Liver (tissue), 9 donors: ENCODE results near the gene CSNK1G2. TPM values are rescaled to one million over a fixed set of nuclear protein-coding genes. Genes with fewer than 3 reads are reported as not detected.

Experiments used
- DNase-seq: peaks from one replicate; pipeline ENCODE4 v3.0.0-alpha.2; 2017; ENCODE audit warnings: low spot score
- H3K27ac ChIP-seq, 2 donors: one replicate each; pipeline ENCODE4 v1.7.0; 2013; ENCODE audit warnings: inconsistent platforms in 2 of 2, low read length in 2 of 2, control low read depth in 1 of 2, low read depth in 1 of 2, mild to moderate bottlenecking in 1 of 2
- H3K27me3 ChIP-seq, 4 donors: one replicate each; pipeline versions ENCODE4 v1.6.1 to v1.7.0; 2013; ENCODE audit warnings: low read length in 3 of 4, inconsistent platforms in 1 of 4, mild to moderate bottlenecking in 1 of 4, moderate library complexity in 1 of 4; ENCODE audit not compliant: control insufficient read depth in 4 of 4, insufficient read depth in 4 of 4
- H3K36me3 ChIP-seq, 4 donors: one replicate each; pipeline versions ENCODE4 v1.6.1 to v1.7.0; 2013; ENCODE audit warnings: low read length in 3 of 4, mild to moderate bottlenecking in 3 of 4, low read depth in 1 of 4, moderate library complexity in 1 of 4; ENCODE audit not compliant: control insufficient read depth in 4 of 4, insufficient read depth in 3 of 4
- H3K4me1 ChIP-seq, 4 donors: one replicate each; pipeline versions ENCODE4 v1.6.1 to v1.7.0; 2013; ENCODE audit warnings: low read length in 3 of 4, mild to moderate bottlenecking in 3 of 4, moderate library complexity in 1 of 4; ENCODE audit not compliant: control insufficient read depth in 4 of 4, insufficient read depth in 4 of 4
- H3K4me3 ChIP-seq, 3 donors: one replicate each; pipeline versions ENCODE4 v1.6.1 to v1.7.0; 2013; ENCODE audit warnings: low read length in 3 of 3, control low read depth in 1 of 3, low read depth in 1 of 3, mild to moderate bottlenecking in 1 of 3
- H3K9ac ChIP-seq, 2 donors: one replicate each; pipeline ENCODE4 v1.7.0; 2013; ENCODE audit warnings: low read length in 2 of 2, mild to moderate bottlenecking in 2 of 2, moderate library complexity in 2 of 2, control low read depth in 1 of 2, low read depth in 1 of 2
- H3K9me3 ChIP-seq, 4 donors: one replicate each; pipeline versions ENCODE4 v1.6.1 to v1.7.0; 2013; ENCODE audit warnings: low read length in 3 of 4; ENCODE audit not compliant: control insufficient read depth in 4 of 4
- CTCF ChIP-seq: fragments of 150-350 bp; IDR thresholded peaks from 2 replicates; pipeline ENCODE4 v1.5.1; 2017; ENCODE audit warnings: improper control_type of control experiment, low read depth, low read length; ENCODE audit not compliant: missing input control
- EGR1 ChIP-seq, 2 donors: IDR thresholded peaks; 2 replicates each; pipeline ENCODE4 v1.6.1; 2016 to 2018; ENCODE audit warnings: antibody characterized with exemption in 2 of 2, low read depth in 2 of 2
- GABPA ChIP-seq, 2 donors: IDR thresholded peaks in 1 of 2; conservative IDR thresholded peaks in 1 of 2; 2 replicates each; pipeline ENCODE4 v1.6.1; 2016; ENCODE audit warnings: antibody characterized with exemption in 2 of 2, mild to moderate bottlenecking in 1 of 2, moderate library complexity in 1 of 2
- HNF4G ChIP-seq: IDR thresholded peaks from 2 replicates; pipeline ENCODE4 v1.6.1; 2016; ENCODE audit warnings: antibody characterized with exemption
- JUND ChIP-seq, 2 donors: IDR thresholded peaks; 2 replicates each; pipeline ENCODE4 v1.6.1; 2016; ENCODE audit warnings: antibody characterized with exemption in 2 of 2
- RAD21 ChIP-seq, 2 donors: IDR thresholded peaks; 2 replicates each; pipeline ENCODE4 v1.6.1; 2016; ENCODE audit warnings: antibody characterized with exemption in 2 of 2, mild to moderate bottlenecking in 2 of 2
- REST ChIP-seq: IDR thresholded peaks from 2 replicates; pipeline ENCODE4 v1.6.1; 2016; ENCODE audit warnings: antibody characterized with exemption, mild to moderate bottlenecking
- SP1 ChIP-seq: IDR thresholded peaks from 2 replicates; pipeline ENCODE4 v1.6.1; 2018; ENCODE audit warnings: antibody characterized with exemption, mild to moderate bottlenecking
- TAF1 ChIP-seq: conservative IDR thresholded peaks from 2 replicates; pipeline ENCODE4 v1.6.1; 2016; ENCODE audit warnings: antibody characterized with exemption, mild to moderate bottlenecking
- YY1 ChIP-seq: IDR thresholded peaks from 2 replicates; pipeline ENCODE4 v1.6.1; 2016; ENCODE audit warnings: antibody characterized with exemption, mild to moderate bottlenecking
- WGBS: extraction: QIAGEN DNeasy Blood & Tissue Kit; methylation state at CpG from one replicate; pipeline ENCODE4 v1.1.7; 2013; 5-methylcytosine and 5-hydroxymethylcytosine counted together
- polyA plus RNA-seq, 2 donors: library from polyadenylated mRNA; stranded (reverse) in 1 of 2; unstranded in 1 of 2; fragments of 200-250 nt in 1 of 2; fragments of >200 nt in 1 of 2; fragmentation: Nextera tagmentation in 1 of 2; extraction: Ambion mirVana in 1 of 2; gene quantifications; one replicate each; pipeline versions ENCODE4 v1.2.1 to v1.2.3, GENCODE V29; 2013 to 2015
- total RNA-seq, 2 donors: library from RNA; depleted of rRNA; stranded (reverse); fragments of >200 nt; gene quantifications; one replicate each; pipeline ENCODE4 v1.2.3, GENCODE V29; 2014
- TF ChIP-seq, protein P1 (sequence below): IDR thresholded peaks from 2 replicates; pipeline ENCODE4 v1.6.1; 2016; ENCODE audit warnings: antibody characterized with exemption
- donor health status: healthy.
- donor health status: healthy.
- donor health status: healthy.
- donor health status: healthy.
- donor health status: healthy.

CSNK1G2 gene
- total and polyA plus RNA-seq, 4 donors = 3.5 to 30.6 (median 23.9) TPM

DNA sequence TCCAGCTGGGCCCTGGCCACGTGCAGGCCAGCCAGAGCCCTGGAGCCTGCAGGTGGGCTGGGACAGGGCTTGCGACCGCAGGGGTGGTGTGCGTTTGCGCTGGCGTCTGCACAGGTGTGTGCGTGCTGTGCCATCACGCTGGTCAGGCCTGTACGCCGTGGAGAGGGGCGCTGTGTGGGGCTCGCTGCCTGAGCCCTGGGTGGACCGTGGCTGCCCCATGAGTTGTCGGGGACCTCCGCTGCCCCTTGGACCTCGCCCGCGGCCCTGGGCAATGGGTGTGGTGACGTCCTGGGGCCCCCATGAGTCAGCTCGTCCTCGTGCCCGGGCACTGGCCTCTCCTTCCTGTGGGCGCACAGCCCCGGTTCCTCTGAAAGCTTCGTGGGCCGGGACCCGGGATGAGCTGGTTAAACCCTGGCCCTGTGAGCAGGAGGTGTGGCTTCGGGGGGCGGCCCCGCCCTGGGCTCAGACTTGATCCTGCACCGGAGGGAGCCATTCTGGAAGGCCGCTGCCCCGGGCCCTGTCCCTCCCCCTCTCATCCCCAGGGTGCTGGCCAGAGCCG lies 6.8 kb downstream of the CSNK1G2 start:
- peaks cover 4 to 16% (median 10%) of the 10 kb centered on the region in 4 donors for H3K4me1 ChIP-seq
- DNase-seq = no peak
- H3K36me3 ChIP-seq = peaks cover 0 to 3% (median 2%) of the 10 kb centered on the region in 4 donors
- no peak for TF ChIP-seq SP1
- no peaks in the 10 kb centered on the region for H3K9me3 ChIP-seq
- H3K27ac ChIP-seq = no peak overlapping the region
- no peak overlapping the region for H3K9ac ChIP-seq
- WGBS = 87% methylated on average over 34 of the region's 34 CpGs
- no peak overlapping the region for H3K4me3 ChIP-seq
- H3K27me3 ChIP-seq = no peaks in the 10 kb centered on the region

- H3K36me3 ChIP-seq = peaks cover 0 to 10% (median 2%) of the 10 kb centered on the region in 4 donors
- no peak overlapping the region for H3K27ac ChIP-seq
- no peak overlapping the region for H3K9ac ChIP-seq
- peaks cover 0 to under 1% (median under 1%) of the 10 kb centered on the region in 4 donors for H3K4me1 ChIP-seq
- H3K27me3 ChIP-seq = no peaks in the 10 kb centered on the region
- DNase-seq = no peak
- no peak overlapping the region for H3K4me3 ChIP-seq
- no peaks in the 10 kb centered on the region for H3K9me3 ChIP-seq
- WGBS = 96% methylated on average over 44 of the region's 44 CpGs
- TF ChIP-seq SP1 (no peak), TAF1 (no peak), GABPA (IDR thresholded peaks at IDR 0.05 in 1 of 2, conservative IDR thresholded peaks at IDR 0.05 in 1 of 2) (no peak), RAD21 (IDR thresholded peaks at IDR 0.05) (no peak), REST (no peak), YY1 (no peak), JUND (IDR thresholded peaks at IDR 0.05) (no peak), CTCF (no peak), HNF4G (no peak), EGR1 (IDR thresholded peaks at IDR 0.05; ENCODE audit: low read depth in 2 of 2) (no peak)
- TF ChIP-seq, protein P1, sequence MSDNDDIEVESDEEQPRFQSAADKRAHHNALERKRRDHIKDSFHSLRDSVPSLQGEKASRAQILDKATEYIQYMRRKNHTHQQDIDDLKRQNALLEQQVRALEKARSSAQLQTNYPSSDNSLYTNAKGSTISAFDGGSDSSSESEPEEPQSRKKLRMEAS = no peak
Observed at GRCh38 chr19:1949304-1950101, 8.5 kb downstream of the CSNK1G2 start.
